Stomach (tissue), 9 donors: ENCODE measurements around the gene MRGPRG. TPM values are rescaled to one million over a fixed set of nuclear protein-coding genes. Genes with fewer than 3 reads are reported as not detected.
"Not testable (repeated sequence)": the region's sequence is repeated elsewhere in the genome, so short reads cannot be mapped to it uniquely, and the experiment has no call there.

Experiments used
- DNase-seq, 2 donors: peaks; one replicate each; pipeline versions ENCODE4 v3.0.0 to v3.0.0-alpha.2; 2013 to 2019
- H3K27ac ChIP-seq, 5 donors: fragments of 200-600 bp in 4 of 5; sonication (generic) in 4 of 5; one replicate each; pipeline ENCODE4 v1.5.1; 2013 to 2019; ENCODE audit warnings: mild to moderate bottlenecking in 1 of 5, moderate library complexity in 1 of 5
- H3K27me3 ChIP-seq, 3 donors: fragments of 200-600 bp; sonication (generic); one replicate each; pipeline ENCODE4 v1.5.1; 2017 to 2019; ENCODE audit warnings: mixed run types in 1 of 3
- H3K36me3 ChIP-seq, 4 donors: fragments of 200-600 bp; sonication (generic); 1 replicate in 3 of 4; 2 replicates in 1 of 4; pipeline ENCODE4 v1.5.1; 2016 to 2019
- H3K4me1 ChIP-seq, 4 donors: fragments of 200-600 bp; sonication (generic); one replicate each; pipeline ENCODE4 v1.5.1; 2016 to 2019
- H3K4me3 ChIP-seq, 4 donors: fragments of 200-600 bp; sonication (generic) in 3 of 4; one replicate each; pipeline ENCODE4 v1.5.1; 2016 to 2019; ENCODE audit warnings: mild to moderate bottlenecking in 1 of 4
- H3K9me3 ChIP-seq, 4 donors: fragments of 200-600 bp; sonication (generic); one replicate each; pipeline ENCODE4 v1.5.1; 2016 to 2019
- CTCF ChIP-seq, 7 experiments: fragments of 450-650 bp in 4 of 7; fragments of 200-600 bp in 3 of 7; sonication (generic) in 3 of 7; IDR thresholded peaks; one replicate each; pipeline ENCODE4 v1.5.1; 2016 to 2019; ENCODE audit warnings: antibody characterized with exemption in 7 of 7, control low read depth in 2 of 7, mild to moderate bottlenecking in 1 of 7
- EP300 ChIP-seq: sonication (generic); formaldehyde crosslinking; IDR thresholded peaks from one replicate; pipeline ENCODE4 v1.6.1; 2017; ENCODE audit warnings: antibody characterized with exemption
- POLR2A ChIP-seq, 4 donors: fragments of 450-650 bp; IDR thresholded peaks; one replicate each; pipeline ENCODE4 v1.6.1; 2016; ENCODE audit warnings: antibody characterized with exemption in 4 of 4, control low read depth in 2 of 4, mild to moderate bottlenecking in 1 of 4, moderate library complexity in 1 of 4
- POLR2AphosphoS5 ChIP-seq, 3 donors: sonication (generic); formaldehyde crosslinking; IDR thresholded peaks; one replicate each; pipeline ENCODE4 v1.6.1; 2016; ENCODE audit warnings: antibody characterized with exemption in 3 of 3
- WGBS, 5 donors: extraction: QIAGEN DNeasy Blood & Tissue Kit in 3 of 5; methylation state at CpG; one replicate each; pipeline versions ENCODE4 v1.1.5 to v1.1.7; 2013 to 2018; 5-methylcytosine and 5-hydroxymethylcytosine counted together
- intact Hi-C: fragments of 100-400 bp; cut with DNase I; formaldehyde crosslinking; loops from one replicate; pipeline ENCODE4 v1.15.1; 2023; ENCODE audit warnings: low total_unique reads
- polyA plus RNA-seq, 3 donors: library from polyadenylated mRNA; stranded (reverse); fragments of 200-250 nt; gene quantifications; one replicate each; pipeline ENCODE4 v1.2.3, GENCODE V29; 2013
- total RNA-seq, 5 donors: library from RNA; depleted of rRNA; stranded (reverse); fragments of >200 nt; gene quantifications; one replicate each; pipeline versions ENCODE4 v1.1.0 to v1.2.3, GENCODE V29; 2014 to 2016
- donor health status: healthy with polysubstance abuse.
- donor health status: Bipolar disorder and iron deficiency.
- donor health status: healthy.

MRGPRG gene
- total and polyA plus RNA-seq, 8 donors = not detected

DNA sequence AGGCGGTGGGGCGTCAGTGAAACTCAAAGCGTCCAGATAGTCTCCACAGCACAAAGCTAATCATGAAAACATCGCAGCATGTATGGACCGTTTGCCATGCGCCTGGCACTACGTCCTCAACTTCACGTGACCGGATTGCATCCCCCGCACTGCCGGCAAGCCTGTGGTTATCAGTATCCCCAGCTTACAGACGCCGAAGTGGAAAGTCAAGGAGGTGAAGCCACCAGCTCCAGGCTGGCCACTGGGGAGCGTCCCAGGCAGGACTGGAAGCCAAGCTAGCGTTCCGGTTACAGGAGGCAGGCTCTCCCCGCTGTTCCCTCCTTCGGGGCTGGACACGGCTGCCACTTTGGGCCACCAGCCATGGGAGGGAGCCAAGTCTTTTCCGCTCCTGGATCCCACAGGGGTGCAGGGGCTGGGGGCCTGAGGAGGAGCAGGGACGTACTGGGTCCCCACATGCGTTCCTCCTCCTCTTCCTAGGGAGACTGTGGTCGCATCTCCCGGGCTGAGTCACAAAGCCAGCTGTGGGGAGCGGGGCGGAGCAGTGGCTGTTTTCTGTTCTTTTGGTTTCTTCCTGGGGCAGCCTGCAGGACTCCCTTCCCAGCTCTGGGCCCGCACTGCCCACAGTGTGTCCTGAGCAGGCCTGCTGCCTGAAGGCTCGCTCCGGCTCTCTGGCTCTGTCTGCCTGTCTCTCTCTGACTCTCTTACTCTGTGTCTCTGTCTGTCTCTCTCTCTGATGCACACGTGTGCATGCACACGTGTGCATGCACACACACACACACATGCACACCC lies 49.2 kb downstream of the MRGPRG start:
- peak; percentile 34 to 54 for DNase-seq
- H3K27me3 ChIP-seq = peaks cover 0 to 10% (median 7%) of the 10 kb centered on the region in 3 donors
- TF ChIP-seq POLR2AphosphoS5 (IDR thresholded peaks at IDR 0.05) (no peak), POLR2A (IDR thresholded peaks at IDR 0.05) (no peak), EP300 (no peak), CTCF (IDR thresholded peaks at IDR 0.05) (no peak)
- H3K9me3 ChIP-seq = no peaks in the 10 kb centered on the region
- peak overlapping the region; percentile 34 to 45 (median 41) for H3K4me3 ChIP-seq
- H3K4me1 ChIP-seq = peaks cover 21 to 31% (median 26%) of the 10 kb centered on the region in 4 donors
- 2 to 7% (median 3%) methylated on average over 23 to 31 of the region's 31 CpGs for WGBS, 5 donors
- no peaks in the 10 kb centered on the region for H3K36me3 ChIP-seq
- peak overlapping the region in 4 of 5 donors; percentile 32 to 75 (median 48) for H3K27ac ChIP-seq
- intact Hi-C loops = no loop called here

DNA sequence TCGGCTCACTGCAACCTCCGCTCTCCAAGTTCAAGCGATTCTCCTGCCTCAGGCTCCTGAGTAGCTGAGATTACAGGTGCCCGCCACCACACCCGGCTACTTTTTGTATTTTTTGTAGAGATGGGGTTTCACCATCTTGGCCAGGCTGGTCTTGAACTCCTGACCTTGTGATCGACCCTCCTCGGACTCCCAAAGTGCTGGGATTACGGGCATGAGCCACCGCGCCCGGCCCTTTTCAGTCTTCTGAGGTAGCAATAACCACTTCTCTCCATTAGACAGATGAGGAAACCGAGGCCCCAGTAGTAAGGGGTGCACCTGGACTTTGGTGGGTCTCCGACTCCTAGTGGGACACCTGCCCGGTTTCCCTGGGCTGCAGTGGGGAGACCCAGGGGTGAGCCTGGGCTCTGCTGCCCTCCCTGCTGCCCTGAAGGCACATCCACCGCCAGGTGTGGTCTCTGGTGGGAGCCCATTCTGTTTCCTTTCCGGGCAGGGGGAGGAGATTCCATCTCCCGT lies 49.8 kb downstream of the MRGPRG start:
- Histone ChIP-seq H3K27ac (peak overlapping the region in 2 of 5 donors; percentile 61 to 75), H3K4me1 (peaks cover 24 to 38% (median 32%) of the 10 kb centered on the region in 4 donors), H3K4me3 (peak overlapping the region in 3 of 4 donors; percentile 34 to 41 (median 41))
- DNase-seq, intact Hi-C loops, H3K27me3 ChIP-seq, H3K36me3 ChIP-seq, H3K9me3 ChIP-seq: not testable (repeated sequence)
- 75 to 83% (median 77%) methylated on average over 16 to 17 of the region's 17 CpGs for WGBS, 5 donors

Other genes starting within 250 kb of the MRGPRG start
- gene NAP1L4, start 226.5 kb downstream of the MRGPRG start, total RNA-seq = 100 to 1,000 TPM in 4 of 5 donors, 10 to 100 TPM in 1; 80.5 to 438 (median 181) TPM
- gene NAP1L4, start 226.5 kb downstream of the MRGPRG start, polyA plus RNA-seq = 10 to 100 TPM; 61.3 to 82.7 (median 77.5) TPM
- gene CARS1, start 161.4 kb downstream of the MRGPRG start, total RNA-seq = 10 to 100 TPM; 28.6 to 54.2 (median 42.6) TPM
- gene CARS1, start 161.4 kb downstream of the MRGPRG start, polyA plus RNA-seq = 10 to 100 TPM; 25.2 to 44.9 (median 35.7) TPM
- gene OSBPL5, start 53.5 kb downstream of the MRGPRG start, total RNA-seq = 100 to 1,000 TPM in 1 of 5 donors, 10 to 100 TPM in 4; 24.3 to 127 (median 38.2) TPM
- gene OSBPL5, start 53.5 kb downstream of the MRGPRG start, polyA plus RNA-seq = 10 to 100 TPM in 1 of 3 donors, 1 to 10 TPM in 2; 8.6 to 16.6 (median 9.2) TPM
- not detected for gene MRGPRE, start 13.6 kb upstream of the MRGPRG start, total RNA-seq
- gene MRGPRE, start 13.6 kb upstream of the MRGPRG start, polyA plus RNA-seq = not detected
- 10 to 100 TPM; 10.4 to 35.2 (median 18.7) TPM for gene ZNF195, start 160.3 kb upstream of the MRGPRG start, total RNA-seq
- gene ZNF195, start 160.3 kb upstream of the MRGPRG start, polyA plus RNA-seq = 10 to 100 TPM; 10.8 to 12.7 (median 12.7) TPM